Activated T-helper 17 cell treated with anti-CD3 and anti-CD28 coated beads, Interleukin-2, amount 50 U/mL, for 72 hours (primary cell): ENCODE measurements around the gene CACHD1. TPM values are rescaled to one million over a fixed set of nuclear protein-coding genes. Genes with fewer than 3 reads are reported as not detected.
"Not testable (repeated sequence)": the region's sequence is repeated elsewhere in the genome, so short reads cannot be mapped to it uniquely, and the experiment has no call there.

ENCODE experiments used
- ATAC-seq: fragments of 150-1000 bp; cut with Tn5 transposase; replicated peaks from 2 replicates; pipeline ENCODE4 v1.10.0; 2021; ENCODE audit warnings: mild to moderate bottlenecking, moderate library complexity
- H3K27ac Mint-ChIP-seq: one replicate; pipeline ENCODE4 v1.8.0; 2022; ENCODE audit warnings: mixed read lengths
- H3K27me3 Mint-ChIP-seq: one replicate; pipeline ENCODE4 v1.8.0; 2022; ENCODE audit warnings: mixed read lengths
- H3K36me3 Mint-ChIP-seq: one replicate; pipeline ENCODE4 v1.8.0; 2022; ENCODE audit warnings: low read depth, mild to moderate bottlenecking, mixed read lengths
- H3K4me1 Mint-ChIP-seq: one replicate; pipeline ENCODE4 v1.8.0; 2022; ENCODE audit warnings: mixed read lengths
- H3K4me3 Mint-ChIP-seq: one replicate; pipeline ENCODE4 v1.8.0; 2022; ENCODE audit warnings: mild to moderate bottlenecking, mixed read lengths
- H3K9me3 Mint-ChIP-seq: one replicate; pipeline ENCODE4 v1.8.0; 2022; ENCODE audit warnings: mixed read lengths
- total RNA-seq, 2 donors: library from RNA; stranded (reverse); gene quantifications; one replicate each; pipeline ENCODE4 v1.2.3, GENCODE V29; 2022

The CACHD1 gene
- total RNA-seq, 2 donors from 2014 or later: 0.06 TPM; not detected in 1

- Mint-ChIP-seq H3K4me1 (peaks cover 4% of the 10 kb centered on the region), H3K4me3 (no peak overlapping the region), H3K9me3 (no peaks in the 10 kb centered on the region), H3K27me3 (peaks cover 3% of the 10 kb centered on the region), H3K27ac (no peak overlapping the region), H3K36me3 (no peaks in the 10 kb centered on the region)
- peak; percentile 38 for ATAC-seq
Measured at GRCh38 chr1:64686828-64687724, 217.1 kb downstream of the CACHD1 start.

- Mint-ChIP-seq H3K9me3 (no peaks in the 10 kb centered on the region), H3K27ac (no peak overlapping the region), H3K36me3 (no peaks in the 10 kb centered on the region), H3K4me1 (peaks cover 4% of the 10 kb centered on the region), H3K4me3 (no peak overlapping the region), H3K27me3 (no peaks in the 10 kb centered on the region)
- no peak for ATAC-seq
Measured at GRCh38 chr1:64687725-64688327, 217.9 kb downstream of the CACHD1 start.

GRCh38 chr1:64691626-64692025 is 221.7 kb downstream of the CACHD1 start:
- ATAC-seq: peak; percentile 60
- Mint-ChIP-seq H3K4me1 (peaks cover 4% of the 10 kb centered on the region), H3K27ac (peak overlapping the region; percentile 60), H3K27me3 (peaks cover 9% of the 10 kb centered on the region), H3K9me3 (no peaks in the 10 kb centered on the region), H3K36me3 (no peaks in the 10 kb centered on the region), H3K4me3 (no peak overlapping the region)

GRCh38 chr1:64692911-64693310 is 223.0 kb downstream of the CACHD1 start:
- no peaks in the 10 kb centered on the region for H3K36me3 Mint-ChIP-seq
- no peak for ATAC-seq
- peaks cover 12% of the 10 kb centered on the region for H3K27me3 Mint-ChIP-seq
- H3K27ac Mint-ChIP-seq: no peak overlapping the region
- H3K4me3 Mint-ChIP-seq: no peak overlapping the region
- H3K4me1 Mint-ChIP-seq: peaks cover 4% of the 10 kb centered on the region
- no peaks in the 10 kb centered on the region for H3K9me3 Mint-ChIP-seq

- Mint-ChIP-seq H3K27ac (no peak overlapping the region), H3K36me3 (no peaks in the 10 kb centered on the region)
Measured at GRCh38 chr1:64693406-64693805, 223.5 kb downstream of the CACHD1 start.

GRCh38 chr1:64696879-64697278 is 226.9 kb downstream of the CACHD1 start:
- no peak for ATAC-seq
- no peaks in the 10 kb centered on the region for H3K36me3 Mint-ChIP-seq
- H3K27me3 Mint-ChIP-seq: peaks cover 31% of the 10 kb centered on the region
- no peaks in the 10 kb centered on the region for H3K4me1 Mint-ChIP-seq
- H3K9me3 Mint-ChIP-seq: no peaks in the 10 kb centered on the region
- H3K4me3 Mint-ChIP-seq: no peak overlapping the region
- no peak overlapping the region for H3K27ac Mint-ChIP-seq

More at GRCh38 chr1:64693406-64693805, 223.5 kb downstream of the CACHD1 start:
- Mint-ChIP-seq H3K4me3 (no peak overlapping the region), H3K4me1 (peaks cover 4% of the 10 kb centered on the region), H3K27me3 (peaks cover 12% of the 10 kb centered on the region), H3K9me3 (no peaks in the 10 kb centered on the region)
- no peak for ATAC-seq

GRCh38 chr1:64699327-64699726 is 229.4 kb downstream of the CACHD1 start:
- no peaks in the 10 kb centered on the region for H3K9me3 Mint-ChIP-seq
- no peak for ATAC-seq
- no peaks in the 10 kb centered on the region for H3K4me1 Mint-ChIP-seq
- H3K4me3 Mint-ChIP-seq: no peak overlapping the region
- H3K27ac Mint-ChIP-seq: no peak overlapping the region
- H3K27me3 Mint-ChIP-seq: peaks cover 37% of the 10 kb centered on the region
- no peaks in the 10 kb centered on the region for H3K36me3 Mint-ChIP-seq

- H3K27ac Mint-ChIP-seq: no peak overlapping the region
- H3K4me1 Mint-ChIP-seq: no peaks in the 10 kb centered on the region
- ATAC-seq: no peak
- peaks cover 31% of the 10 kb centered on the region for H3K27me3 Mint-ChIP-seq
- no peaks in the 10 kb centered on the region for H3K9me3 Mint-ChIP-seq
- no peak overlapping the region for H3K4me3 Mint-ChIP-seq
- H3K36me3 Mint-ChIP-seq: no peaks in the 10 kb centered on the region
Measured at GRCh38 chr1:64701071-64701470, 231.1 kb downstream of the CACHD1 start.

GRCh38 chr1:64701886-64702285 is 232.0 kb downstream of the CACHD1 start:
- H3K27ac Mint-ChIP-seq: no peak overlapping the region

GRCh38 chr1:64702670-64703069 is 232.7 kb downstream of the CACHD1 start:
- not testable (repeated sequence) for H3K27ac Mint-ChIP-seq, H3K4me1 Mint-ChIP-seq, H3K36me3 Mint-ChIP-seq, H3K4me3 Mint-ChIP-seq, H3K9me3 Mint-ChIP-seq, ATAC-seq
- peaks cover 24% of the 10 kb centered on the region for H3K27me3 Mint-ChIP-seq

More at GRCh38 chr1:64701886-64702285, 232.0 kb downstream of the CACHD1 start:
- Mint-ChIP-seq H3K27me3 (peaks cover 25% of the 10 kb centered on the region), H3K4me1 (no peaks in the 10 kb centered on the region), H3K4me3 (no peak overlapping the region), H3K9me3 (no peaks in the 10 kb centered on the region), H3K36me3 (no peaks in the 10 kb centered on the region)
- no peak for ATAC-seq

GRCh38 chr1:64703600-64703999 is 233.7 kb downstream of the CACHD1 start:
- ATAC-seq: no peak
- peaks cover 24% of the 10 kb centered on the region for H3K27me3 Mint-ChIP-seq
- no peaks in the 10 kb centered on the region for H3K36me3 Mint-ChIP-seq
- no peak overlapping the region for H3K27ac Mint-ChIP-seq
- no peak overlapping the region for H3K4me3 Mint-ChIP-seq
- no peaks in the 10 kb centered on the region for H3K9me3 Mint-ChIP-seq
- H3K4me1 Mint-ChIP-seq: no peaks in the 10 kb centered on the region

- Mint-ChIP-seq H3K27ac (no peak overlapping the region), H3K36me3 (no peaks in the 10 kb centered on the region), H3K9me3 (no peaks in the 10 kb centered on the region), H3K27me3 (peaks cover 10% of the 10 kb centered on the region), H3K4me1 (no peaks in the 10 kb centered on the region), H3K4me3 (no peak overlapping the region)
- ATAC-seq: no peak
Measured at GRCh38 chr1:64705591-64705990, 235.7 kb downstream of the CACHD1 start.

- no peak for ATAC-seq
- Mint-ChIP-seq H3K27ac (no peak overlapping the region), H3K27me3 (peaks cover 10% of the 10 kb centered on the region), H3K9me3 (no peaks in the 10 kb centered on the region), H3K4me3 (no peak overlapping the region), H3K4me1 (no peaks in the 10 kb centered on the region), H3K36me3 (no peaks in the 10 kb centered on the region)
Measured at GRCh38 chr1:64711266-64711665, 241.3 kb downstream of the CACHD1 start.

GRCh38 chr1:64712049-64712448 is 242.1 kb downstream of the CACHD1 start:
- ATAC-seq: no peak
- H3K27ac Mint-ChIP-seq: no peak overlapping the region
- H3K9me3 Mint-ChIP-seq: no peaks in the 10 kb centered on the region
- H3K27me3 Mint-ChIP-seq: peaks cover 10% of the 10 kb centered on the region
- no peaks in the 10 kb centered on the region for H3K36me3 Mint-ChIP-seq
- H3K4me1 Mint-ChIP-seq: no peaks in the 10 kb centered on the region
- H3K4me3 Mint-ChIP-seq: no peak overlapping the region

GRCh38 chr1:64715186-64715585 is 245.3 kb downstream of the CACHD1 start:
- no peak for ATAC-seq
- no peak overlapping the region for H3K4me3 Mint-ChIP-seq
- no peaks in the 10 kb centered on the region for H3K36me3 Mint-ChIP-seq
- peaks cover 4% of the 10 kb centered on the region for H3K9me3 Mint-ChIP-seq
- H3K27ac Mint-ChIP-seq: no peak overlapping the region
- peaks cover 17% of the 10 kb centered on the region for H3K27me3 Mint-ChIP-seq
- no peaks in the 10 kb centered on the region for H3K4me1 Mint-ChIP-seq
